GM12878 (cell line): ENCODE data around the gene ITPR2. TPM values are rescaled to one million over a fixed set of nuclear protein-coding genes. Genes with fewer than 3 reads are reported as not detected.

Experiments
- ATAC-seq: fragments of 200-7000 bp; cut with Tn5 transposase; 3 replicates; pipeline ENCODE4 v1.9.1; 2020; ENCODE audit warnings: mild to moderate bottlenecking, moderate library complexity
- BruUV-seq: library from RNA; stranded (reverse); fragments of 400-500 nt; replicated peaks from 2 replicates; lab custom pipeline; 2021; lab: Mats Ljungman, UMichigan
- CTCF ChIA-PET: fragments of 300-600 bp; sonication (Branson Sonifier 250); formaldehyde crosslinking; extraction: SDS; loops from one replicate; lab custom pipeline; 2021; ENCODE audit warnings: inconsistent platforms; lab: Yijun Ruan, JAX
- POLR2A ChIA-PET: fragments of 350-600 bp; formaldehyde crosslinking; extraction: SDS; loops from one replicate; lab custom pipeline; 2021; ENCODE audit warnings: inconsistent platforms; lab: Charles Lee
- RAD21 ChIA-PET: fragments of 300-600 bp; sonication (Branson Sonifier 250); formaldehyde crosslinking; loops from one replicate; lab custom pipeline; 2023; ENCODE audit warnings: antibody characterized with exemption; ENCODE audit not compliant: unreplicated experiment; lab: Charles Lee
- SMC1A ChIA-PET: fragments of 300-600 bp; sonication (Branson Sonifier 250); formaldehyde crosslinking; loops from one replicate; lab custom pipeline; 2023; ENCODE audit not compliant: unreplicated experiment, uncharacterized antibody; lab: Charles Lee
- DNase-seq: peaks from one replicate; pipeline ENCODE4 v3.0.0-alpha.2; 2011; ENCODE audit warnings: low read depth, low spot score
- FAIRE-seq: peaks from 3 replicates; lab custom pipeline; 2011; peaks lifted over from hg19 to GRCh38; lab: Jason Lieb, UNC
- H2AFZ ChIP-seq: 2 replicates; pipeline ENCODE4 v1.6.0; 2011; ENCODE audit warnings: low read depth, low read length, control low read depth; ENCODE audit not compliant: control insufficient read depth
- H3K27ac ChIP-seq: 2 replicates; pipeline ENCODE4 v1.5.1; 2011; ENCODE audit warnings: control low read depth; ENCODE audit not compliant: control insufficient read depth, insufficient read depth
- H3K27me3 ChIP-seq, 2 experiments: replicated peaks in 1 of 2; 2 replicates each; pipeline versions ENCODE4 v1.6.0 to v1.6.1; 2011; ENCODE audit warnings: low read length in 1 of 2; ENCODE audit not compliant: control insufficient read depth in 2 of 2, insufficient read depth in 2 of 2
- H3K36me3 ChIP-seq, 2 experiments: 2 replicates each; pipeline ENCODE4 v1.5.1; 2011; ENCODE audit warnings: low read length in 1 of 2; ENCODE audit not compliant: control insufficient read depth in 2 of 2, insufficient read depth in 2 of 2
- H3K4me1 ChIP-seq: 2 replicates; pipeline ENCODE4 v1.6.1; 2011; ENCODE audit warnings: mild to moderate bottlenecking, low read length, moderate library complexity, mixed read lengths; ENCODE audit not compliant: control insufficient read depth, insufficient read depth
- H3K4me2 ChIP-seq: 2 replicates; pipeline ENCODE4 v1.6.0; 2011; ENCODE audit warnings: control low read depth; ENCODE audit not compliant: control insufficient read depth, insufficient read depth
- H3K4me3 ChIP-seq: fragments of 200-600 bp; sonication (generic); 2 replicates; pipeline ENCODE4 v1.5.1; 2016
- H3K79me2 ChIP-seq: 2 replicates; pipeline ENCODE4 v1.6.0; 2011; ENCODE audit warnings: low read length; ENCODE audit not compliant: control insufficient read depth, insufficient read depth
- H3K9ac ChIP-seq: 2 replicates; pipeline ENCODE4 v1.8.0; 2011; ENCODE audit warnings: low read length, control low read depth, mixed read lengths; ENCODE audit not compliant: control insufficient read depth, insufficient read depth
- H3K9me3 ChIP-seq: replicated peaks from 3 replicates; pipeline ENCODE4 v1.5.1; 2011; ENCODE audit warnings: mild to moderate bottlenecking, low read length; ENCODE audit not compliant: control insufficient read depth, insufficient read depth
- H4K20me1 ChIP-seq: 2 replicates; pipeline ENCODE4 v1.6.0; 2011; ENCODE audit not compliant: control insufficient read depth, insufficient read depth
- CBFB ChIP-seq: IDR thresholded peaks from 2 replicates; pipeline ENCODE4 v1.6.1; 2016; ENCODE audit warnings: antibody characterized with exemption, low read depth
- EP300 ChIP-seq, 2 experiments: fragments of 150-350 bp in 1 of 2; IDR thresholded peaks; 2 replicates each; pipeline ENCODE4 v1.6.1; 2011 to 2012; ENCODE audit warnings: low read depth in 2 of 2, low read length in 2 of 2, borderline replicate concordance in 1 of 2, improper control_type of control experiment in 1 of 2, inconsistent platforms in 1 of 2; ENCODE audit not compliant: control insufficient read depth in 1 of 2
- ETV6 ChIP-seq, 2 experiments: fragments of 450-650 bp in 1 of 2; IDR thresholded peaks in 1 of 2; conservative IDR thresholded peaks in 1 of 2; 2 replicates each; pipeline ENCODE4 v1.6.1; 2014; ENCODE audit warnings: antibody characterized with exemption in 1 of 2, borderline replicate concordance in 1 of 2, low read depth in 1 of 2, mild to moderate bottlenecking in 1 of 2, moderate library complexity in 1 of 2
- NRF1 ChIP-seq: conservative IDR thresholded peaks from 2 replicates; pipeline ENCODE4 v1.6.1; 2011; ENCODE audit warnings: mild to moderate bottlenecking, low read depth, low read length, improper control_type of control experiment
- POLR2AphosphoS2 ChIP-seq: IDR thresholded peaks from 2 replicates; pipeline ENCODE4 v1.6.1; 2011; ENCODE audit warnings: low read depth, mild to moderate bottlenecking, low read length, improper control_type of control experiment, moderate library complexity
- POLR2AphosphoS5 ChIP-seq: IDR thresholded peaks from 2 replicates; pipeline ENCODE4 v1.6.1; 2011; ENCODE audit warnings: mild to moderate bottlenecking, low read length, inconsistent platforms
- WRNIP1 ChIP-seq: IDR thresholded peaks from 2 replicates; pipeline ENCODE4 v1.6.1; 2011; ENCODE audit warnings: low read depth, low read length, improper control_type of control experiment, borderline replicate concordance
- ZNF207 ChIP-seq: fragments of 450-650 bp; IDR thresholded peaks from 2 replicates; pipeline ENCODE4 v1.6.1; 2014; ENCODE audit warnings: antibody characterized with exemption, mild to moderate bottlenecking, borderline replicate concordance
- ZNF274 ChIP-seq: IDR thresholded peaks from one replicate; pipeline ENCODE4 v1.8.0; 2011; ENCODE audit not compliant: insufficient read length, insufficient read depth
- ZZZ3 ChIP-seq: IDR thresholded peaks from 2 replicates; pipeline ENCODE4 v1.6.1; 2011; ENCODE audit warnings: low read depth; ENCODE audit not compliant: control insufficient read depth, insufficient read length
- WGBS: methylation state at CpG from one replicate; pipeline ENCODE4 v1.1.6; 2016; ENCODE audit warnings: low lambda C conversion rate; ENCODE audit not compliant: insufficient replicate concordance, insufficient coverage; ENCODE audit errors: missing lambda C conversion rate; 5-methylcytosine and 5-hydroxymethylcytosine counted together
- in situ Hi-C: fragments of 300-500 bp; cut with MboI; formaldehyde crosslinking; loops from 9 replicates; pipeline ENCODE4 v1.14.3; 2018; ENCODE audit warnings: mixed read lengths
- intact Hi-C: fragments of 100-400 bp; cut with micrococcal nuclease; formaldehyde crosslinking; loops from one replicate; pipeline ENCODE4 v1.14.2; 2022; ENCODE audit not compliant: unreplicated experiment
- polyA plus RNA-seq, 11 experiments: library from polyadenylated mRNA; depleted of rRNA in 4 of 11; unstranded in 6 of 11; stranded (reverse) in 5 of 11; fragments of >200 nt; fragmentation: Nextera tagmentation in 4 of 11; fragmentation: Illumina TruSeq in 1 of 11; extraction: Ambion mirVana in 4 of 11; extraction: Trizol in 1 of 11; gene quantifications; 1 replicate in 1 of 11; 2 replicates in 10 of 11; pipeline versions ENCODE4 v1.2.1 to v1.2.3, GENCODE V29; 2011 to 2016; ENCODE audit warnings: inconsistent platforms in 2 of 11, missing spikeins in 2 of 11, low read depth in 1 of 11
- total RNA-seq, 4 experiments: library from RNA; depleted of rRNA in 3 of 4; stranded (reverse); fragments of >200 nt in 3 of 4; fragmentation: Illumina TruSeq in 1 of 4; extraction: Trizol in 1 of 4; gene quantifications; 2 replicates each; pipeline versions ENCODE4 v1.2.1 to v1.2.3, GENCODE V29; 2013 to 2021
- TF ChIP-seq, protein P1 (sequence below): fragments of 450-650 bp; IDR thresholded peaks from 2 replicates; pipeline ENCODE4 v1.6.1; 2016; ENCODE audit warnings: mild to moderate bottlenecking
- TF ChIP-seq, protein P2 (sequence below): fragments of 450-650 bp; conservative IDR thresholded peaks from 2 replicates; pipeline ENCODE4 v1.6.1; 2017; ENCODE audit warnings: mild to moderate bottlenecking, moderate library complexity
- TF ChIP-seq, protein P3 (sequence below): IDR thresholded peaks from 2 replicates; pipeline ENCODE4 v1.6.1; 2012; ENCODE audit warnings: low read length, inconsistent platforms
- TF ChIP-seq, protein P4 (sequence below): IDR thresholded peaks from 2 replicates; pipeline ENCODE4 v1.6.1; 2011; ENCODE audit warnings: borderline replicate concordance, low read depth, mild to moderate bottlenecking, moderate library complexity, low read length; ENCODE audit not compliant: insufficient read depth, poor library complexity, severe bottlenecking
- TF ChIP-seq, protein P5 (sequence below): IDR thresholded peaks from 2 replicates; pipeline ENCODE4 v1.6.1; 2012; ENCODE audit warnings: low read depth, low read length, improper control_type of control experiment

The ITPR2 gene
- total and polyA plus RNA-seq, 10 of the 15 experiments (the other 5 are each of a cell fraction or from before 2014, with no cell fraction given), result 7.5 to 76.2 (median 47.1) TPM

DNA sequence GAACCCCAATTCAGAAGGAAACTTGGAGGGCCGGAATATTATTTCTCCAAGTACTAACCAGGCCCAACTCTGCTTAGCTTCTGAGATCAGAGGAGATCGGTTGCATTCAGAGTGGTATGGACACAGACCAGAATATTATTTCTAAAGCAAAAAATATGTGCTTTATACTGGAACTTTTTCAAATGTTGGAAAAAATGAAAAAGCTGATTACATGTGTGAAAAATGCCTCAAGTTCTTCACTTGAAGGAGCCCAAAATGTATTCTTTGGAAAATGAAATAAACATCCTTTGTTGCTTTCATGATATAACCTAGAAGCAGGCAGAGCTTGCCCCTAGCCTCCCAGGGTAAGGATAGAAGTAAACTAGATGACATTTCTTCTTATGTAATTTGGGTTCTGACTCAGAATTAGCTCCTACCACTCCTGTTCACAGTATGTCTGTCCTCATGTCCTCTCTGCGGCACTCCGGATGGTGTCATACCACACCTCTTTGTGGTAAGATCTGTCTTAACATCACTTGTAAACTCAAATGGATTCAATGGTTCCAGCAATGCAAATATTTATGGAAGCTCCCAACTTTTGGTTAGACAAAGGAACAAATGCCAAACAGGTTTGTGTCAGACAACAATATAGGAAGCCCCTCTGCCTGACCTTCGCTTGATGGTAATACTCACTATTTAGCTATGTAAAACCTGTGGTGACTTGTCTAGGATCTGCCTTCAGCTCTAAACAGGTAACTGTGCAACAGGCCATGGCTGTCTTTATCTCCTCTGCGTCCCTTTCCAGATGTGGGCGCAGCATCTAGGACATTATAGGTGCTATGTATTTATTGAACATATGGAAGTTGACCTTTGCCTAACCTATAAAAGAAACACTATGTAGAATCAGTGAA, 459.1 kb downstream of the ITPR2 start:
- BruUV-seq, result no TSS peak
- ChIA-PET RAD21 (no interaction called here), SMC1A (interaction anchor here (1.5 kb wide), 1 partner anchor 18 kb away, joined by 4 read pairs; no protein-coding TSS in a partner anchor), POLR2A (no interaction called here), CTCF (interaction anchor here (0.6 to 1.4 kb wide), 3 partner anchors 187 to 255 kb away, joined by 3 to 4 read pairs (median 3); no protein-coding TSS in a partner anchor)
- Histone ChIP-seq H3K27ac (no peak overlapping the region), H3K4me1 (no peaks in the 10 kb centered on the region), H3K4me3 (no peak overlapping the region), H3K9me3 (no peaks in the 10 kb centered on the region), H3K36me3 (no peaks in the 10 kb centered on the region; a peak in 1 of 4 replicates), H4K20me1 (no peaks in the 10 kb centered on the region), H3K9ac (no peak overlapping the region), H3K27me3 (no peaks in the 10 kb centered on the region), H3K79me2 (no peaks in the 10 kb centered on the region), H2AFZ (no peak overlapping the region), H3K4me2 (no peak overlapping the region)
- ATAC-seq (no peak), DNase-seq (no peak), FAIRE-seq (no peak)
- 96% methylated on average over 7 of the region's 7 CpGs for WGBS
- TF ChIP-seq WRNIP1, result no peak
- TF ChIP-seq, protein P1, sequence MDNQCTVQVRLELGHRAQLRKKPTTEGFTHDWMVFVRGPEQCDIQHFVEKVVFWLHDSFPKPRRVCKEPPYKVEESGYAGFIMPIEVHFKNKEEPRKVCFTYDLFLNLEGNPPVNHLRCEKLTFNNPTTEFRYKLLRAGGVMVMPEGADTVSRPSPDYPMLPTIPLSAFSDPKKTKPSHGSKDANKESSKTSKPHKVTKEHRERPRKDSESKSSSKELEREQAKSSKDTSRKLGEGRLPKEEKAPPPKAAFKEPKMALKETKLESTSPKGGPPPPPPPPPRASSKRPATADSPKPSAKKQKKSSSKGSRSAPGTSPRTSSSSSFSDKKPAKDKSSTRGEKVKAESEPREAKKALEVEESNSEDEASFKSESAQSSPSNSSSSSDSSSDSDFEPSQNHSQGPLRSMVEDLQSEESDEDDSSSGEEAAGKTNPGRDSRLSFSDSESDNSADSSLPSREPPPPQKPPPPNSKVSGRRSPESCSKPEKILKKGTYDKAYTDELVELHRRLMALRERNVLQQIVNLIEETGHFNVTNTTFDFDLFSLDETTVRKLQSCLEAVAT, result no peak
- TF ChIP-seq ZNF274, result no peak
- TF ChIP-seq CBFB, result no peak
- no peak for TF ChIP-seq POLR2AphosphoS5
- no peak for TF ChIP-seq ZZZ3
- TF ChIP-seq, protein P2, sequence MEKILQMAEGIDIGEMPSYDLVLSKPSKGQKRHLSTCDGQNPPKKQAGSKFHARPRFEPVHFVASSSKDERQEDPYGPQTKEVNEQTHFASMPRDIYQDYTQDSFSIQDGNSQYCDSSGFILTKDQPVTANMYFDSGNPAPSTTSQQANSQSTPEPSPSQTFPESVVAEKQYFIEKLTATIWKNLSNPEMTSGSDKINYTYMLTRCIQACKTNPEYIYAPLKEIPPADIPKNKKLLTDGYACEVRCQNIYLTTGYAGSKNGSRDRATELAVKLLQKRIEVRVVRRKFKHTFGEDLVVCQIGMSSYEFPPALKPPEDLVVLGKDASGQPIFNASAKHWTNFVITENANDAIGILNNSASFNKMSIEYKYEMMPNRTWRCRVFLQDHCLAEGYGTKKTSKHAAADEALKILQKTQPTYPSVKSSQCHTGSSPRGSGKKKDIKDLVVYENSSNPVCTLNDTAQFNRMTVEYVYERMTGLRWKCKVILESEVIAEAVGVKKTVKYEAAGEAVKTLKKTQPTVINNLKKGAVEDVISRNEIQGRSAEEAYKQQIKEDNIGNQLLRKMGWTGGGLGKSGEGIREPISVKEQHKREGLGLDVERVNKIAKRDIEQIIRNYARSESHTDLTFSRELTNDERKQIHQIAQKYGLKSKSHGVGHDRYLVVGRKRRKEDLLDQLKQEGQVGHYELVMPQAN, result no peak
- TF ChIP-seq, protein P3, sequence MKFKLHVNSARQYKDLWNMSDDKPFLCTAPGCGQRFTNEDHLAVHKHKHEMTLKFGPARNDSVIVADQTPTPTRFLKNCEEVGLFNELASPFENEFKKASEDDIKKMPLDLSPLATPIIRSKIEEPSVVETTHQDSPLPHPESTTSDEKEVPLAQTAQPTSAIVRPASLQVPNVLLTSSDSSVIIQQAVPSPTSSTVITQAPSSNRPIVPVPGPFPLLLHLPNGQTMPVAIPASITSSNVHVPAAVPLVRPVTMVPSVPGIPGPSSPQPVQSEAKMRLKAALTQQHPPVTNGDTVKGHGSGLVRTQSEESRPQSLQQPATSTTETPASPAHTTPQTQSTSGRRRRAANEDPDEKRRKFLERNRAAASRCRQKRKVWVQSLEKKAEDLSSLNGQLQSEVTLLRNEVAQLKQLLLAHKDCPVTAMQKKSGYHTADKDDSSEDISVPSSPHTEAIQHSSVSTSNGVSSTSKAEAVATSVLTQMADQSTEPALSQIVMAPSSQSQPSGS, result no peak
- TF ChIP-seq, protein P4, sequence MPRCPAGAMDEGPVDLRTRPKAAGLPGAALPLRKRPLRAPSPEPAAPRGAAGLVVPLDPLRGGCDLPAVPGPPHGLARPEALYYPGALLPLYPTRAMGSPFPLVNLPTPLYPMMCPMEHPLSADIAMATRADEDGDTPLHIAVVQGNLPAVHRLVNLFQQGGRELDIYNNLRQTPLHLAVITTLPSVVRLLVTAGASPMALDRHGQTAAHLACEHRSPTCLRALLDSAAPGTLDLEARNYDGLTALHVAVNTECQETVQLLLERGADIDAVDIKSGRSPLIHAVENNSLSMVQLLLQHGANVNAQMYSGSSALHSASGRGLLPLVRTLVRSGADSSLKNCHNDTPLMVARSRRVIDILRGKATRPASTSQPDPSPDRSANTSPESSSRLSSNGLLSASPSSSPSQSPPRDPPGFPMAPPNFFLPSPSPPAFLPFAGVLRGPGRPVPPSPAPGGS, result no peak
- TF ChIP-seq NRF1, result no peak
- TF ChIP-seq POLR2AphosphoS2, result no peak
- no peak for TF ChIP-seq EP300 (IDR thresholded peaks at IDR 0.05; ENCODE audit: borderline replicate concordance in 1 of 2, control insufficient read depth in 1 of 2, low read depth in 2 of 2, low read length in 2 of 2)
- TF ChIP-seq ETV6 (conservative IDR thresholded peaks at IDR 0.05 in 1 of 2, IDR thresholded peaks at IDR 0.05 in 1 of 2; ENCODE audit: borderline replicate concordance in 1 of 2, low read depth in 1 of 2), result no peak
- TF ChIP-seq ZNF207, result no peak
- TF ChIP-seq, protein P5, sequence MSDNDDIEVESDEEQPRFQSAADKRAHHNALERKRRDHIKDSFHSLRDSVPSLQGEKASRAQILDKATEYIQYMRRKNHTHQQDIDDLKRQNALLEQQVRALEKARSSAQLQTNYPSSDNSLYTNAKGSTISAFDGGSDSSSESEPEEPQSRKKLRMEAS, result no peak
- in situ Hi-C loops (no loop called here), intact Hi-C loops (no loop called here)
